Activated T-helper 2 cell treated with anti-CD3 and anti-CD28 coated beads, Interferon-gamma antibody, Interleukin-2, Interleukin-4, amounts not matched to agents 10 μg/mL and 5 μg/mL and 100 μg/mL, durations not matched to agents 14 hours and 24 hours and 36 hours (primary cell): ENCODE data around the gene ZDHHC14. TPM values are rescaled to one million over a fixed set of nuclear protein-coding genes. Genes with fewer than 3 reads are reported as not detected.

ENCODE experiments used
- DNase-seq: peaks from one replicate; pipeline ENCODE4 v3.0.0; 2021; ENCODE audit warnings: low spot score
- H3K27ac Mint-ChIP-seq: one replicate; pipeline ENCODE4 v1.8.0; 2021; ENCODE audit warnings: mixed read lengths
- H3K27me3 Mint-ChIP-seq: one replicate; pipeline ENCODE4 v1.8.0; 2021; ENCODE audit warnings: low read depth, mixed read lengths
- H3K36me3 Mint-ChIP-seq: one replicate; pipeline ENCODE4 v1.8.0; 2021; ENCODE audit warnings: low read depth, mixed read lengths
- H3K4me1 Mint-ChIP-seq: one replicate; pipeline ENCODE4 v1.8.0; 2021; ENCODE audit warnings: low read depth, mixed read lengths
- H3K4me3 Mint-ChIP-seq: one replicate; pipeline ENCODE4 v1.8.0; 2021; ENCODE audit warnings: low read depth, mild to moderate bottlenecking, moderate library complexity, mixed read lengths
- H3K9me3 Mint-ChIP-seq: one replicate; pipeline ENCODE4 v1.8.0; 2021; ENCODE audit warnings: mixed read lengths
- intact Hi-C: fragments of 100-400 bp; cut with micrococcal nuclease; formaldehyde crosslinking; loops from one replicate; pipeline ENCODE4 v1.15.1; 2023
- total RNA-seq: library from RNA; stranded (reverse); gene quantifications from 2 replicates; pipeline ENCODE4 v1.2.3, GENCODE V29; 2022

The ZDHHC14 gene
- total RNA-seq, 1 donor from 2014 or later, result 8.4 TPM

GRCh38 chr6:157672726-157673412 lies 291.9 kb downstream of the ZDHHC14 start:
- Mint-ChIP-seq H3K27me3 (peaks cover 4% of the 10 kb centered on the region), H3K27ac (no peak overlapping the region)

DNA sequence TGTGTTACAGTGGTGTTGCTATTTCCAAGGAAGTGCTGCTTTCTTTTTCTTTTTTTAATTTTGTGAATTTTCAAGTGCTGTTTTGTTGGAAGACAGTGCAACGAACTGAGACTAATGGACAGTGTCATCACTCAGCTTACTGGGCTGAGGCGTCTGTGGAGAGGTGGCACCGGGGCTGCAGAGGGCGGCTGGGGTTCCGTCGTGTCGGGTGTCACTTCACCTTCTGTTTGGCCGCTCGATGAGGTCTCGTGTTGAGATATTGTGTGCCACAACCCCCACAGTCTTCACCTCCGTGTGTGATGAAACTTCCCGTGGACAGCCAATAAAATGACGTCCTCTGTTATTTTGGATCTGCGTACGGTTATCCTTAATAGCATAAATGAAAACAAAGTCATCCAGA lies 292.6 kb downstream of the ZDHHC14 start:
- no peaks in the 10 kb centered on the region for H3K9me3 Mint-ChIP-seq
- no peak overlapping the region for H3K27ac Mint-ChIP-seq
- intact Hi-C loops, result no loop called here
- H3K4me1 Mint-ChIP-seq, result no peaks in the 10 kb centered on the region
- H3K4me3 Mint-ChIP-seq, result no peak overlapping the region
- peaks cover 5% of the 10 kb centered on the region for H3K27me3 Mint-ChIP-seq
- no peak for DNase-seq
- H3K36me3 Mint-ChIP-seq, result no peaks in the 10 kb centered on the region

More at GRCh38 chr6:157672726-157673412, 291.9 kb downstream of the ZDHHC14 start:
- intact Hi-C loops, result no loop called here
- H3K4me3 Mint-ChIP-seq, result no peak overlapping the region
- no peaks in the 10 kb centered on the region for H3K36me3 Mint-ChIP-seq
- H3K9me3 Mint-ChIP-seq, result no peaks in the 10 kb centered on the region
- DNase-seq, result no peak
- H3K4me1 Mint-ChIP-seq, result no peaks in the 10 kb centered on the region

DNA sequence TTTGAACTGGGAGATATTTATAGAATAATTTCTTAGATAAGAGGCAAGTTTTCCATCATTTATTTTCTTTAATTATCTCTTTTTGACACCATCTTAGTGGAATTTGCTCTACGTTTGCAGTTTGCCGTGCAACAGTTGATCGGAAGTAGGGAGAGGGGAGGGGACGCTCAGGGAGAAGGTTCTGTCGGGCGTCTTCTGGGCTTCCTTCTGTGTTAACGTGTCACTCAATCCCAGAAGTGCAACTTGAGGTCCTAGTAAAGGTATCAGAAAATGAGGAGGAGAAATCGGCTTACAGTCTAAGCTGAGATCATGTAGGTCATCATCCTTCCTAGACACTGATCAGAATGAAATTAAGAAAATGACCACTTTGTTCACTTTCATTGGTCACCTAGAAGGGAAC lies 293.1 kb downstream of the ZDHHC14 start:
- Mint-ChIP-seq H3K9me3 (no peaks in the 10 kb centered on the region), H3K4me1 (no peaks in the 10 kb centered on the region), H3K27ac (no peak overlapping the region), H3K4me3 (no peak overlapping the region), H3K27me3 (peaks cover 4% of the 10 kb centered on the region), H3K36me3 (no peaks in the 10 kb centered on the region)
- no peak for DNase-seq
- intact Hi-C loops, result no loop called here

DNA sequence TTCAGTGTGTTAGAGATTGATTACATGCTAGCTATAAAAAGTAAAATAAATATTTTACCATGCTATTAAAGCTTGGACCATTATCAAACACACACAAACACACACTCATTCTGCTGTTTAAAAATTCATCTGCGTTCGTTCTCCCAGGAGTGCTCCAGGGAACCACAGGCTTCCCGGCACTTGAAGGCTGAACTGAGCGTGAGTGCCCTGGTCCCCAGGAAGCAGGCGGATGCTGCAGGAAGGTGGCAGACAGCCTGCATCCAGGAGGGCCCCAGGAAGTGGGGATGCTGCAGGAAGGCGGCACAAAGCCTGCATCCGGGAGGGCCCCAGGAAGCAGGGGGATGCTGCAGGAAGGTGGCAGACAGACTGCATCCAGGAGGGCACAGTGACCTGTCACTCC lies 294.8 kb downstream of the ZDHHC14 start:
- peaks cover 4% of the 10 kb centered on the region for H3K27me3 Mint-ChIP-seq
- no peak for DNase-seq
- H3K4me3 Mint-ChIP-seq, result no peak overlapping the region
- H3K27ac Mint-ChIP-seq, result no peak overlapping the region
- intact Hi-C loops, result no loop called here
- H3K4me1 Mint-ChIP-seq, result no peaks in the 10 kb centered on the region
- no peaks in the 10 kb centered on the region for H3K36me3 Mint-ChIP-seq
- no peaks in the 10 kb centered on the region for H3K9me3 Mint-ChIP-seq

- Mint-ChIP-seq H3K27ac (no peak overlapping the region), H3K27me3 (peaks cover 4% of the 10 kb centered on the region), H3K9me3 (no peaks in the 10 kb centered on the region), H3K4me1 (no peaks in the 10 kb centered on the region), H3K36me3 (no peaks in the 10 kb centered on the region), H3K4me3 (no peak overlapping the region)
- no peak for DNase-seq
- intact Hi-C loops, result no loop called here
Observed at GRCh38 chr6:157676241-157676640, 295.3 kb downstream of the ZDHHC14 start.

GRCh38 chr6:157677235-157677634 lies 296.2 kb downstream of the ZDHHC14 start:
- Mint-ChIP-seq H3K27ac (no peak overlapping the region), H3K4me1 (no peaks in the 10 kb centered on the region), H3K27me3 (peaks cover 4% of the 10 kb centered on the region), H3K36me3 (no peaks in the 10 kb centered on the region), H3K4me3 (no peak overlapping the region), H3K9me3 (no peaks in the 10 kb centered on the region)
- intact Hi-C loops, result no loop called here
- no peak for DNase-seq

GRCh38 chr6:157679605-157680580 lies 298.9 kb downstream of the ZDHHC14 start:
- intact Hi-C loops, result no loop called here
- DNase-seq, result no peak
- no peaks in the 10 kb centered on the region for H3K36me3 Mint-ChIP-seq
- no peaks in the 10 kb centered on the region for H3K4me1 Mint-ChIP-seq
- H3K9me3 Mint-ChIP-seq, result no peaks in the 10 kb centered on the region
- no peak overlapping the region for H3K4me3 Mint-ChIP-seq
- H3K27me3 Mint-ChIP-seq, result peaks cover 4% of the 10 kb centered on the region
- no peak overlapping the region for H3K27ac Mint-ChIP-seq

GRCh38 chr6:157681041-157681650 lies 300.2 kb downstream of the ZDHHC14 start:
- H3K27ac Mint-ChIP-seq, result no peak overlapping the region
- no peaks in the 10 kb centered on the region for H3K9me3 Mint-ChIP-seq
- no peak overlapping the region for H3K4me3 Mint-ChIP-seq
- DNase-seq, result no peak
- H3K4me1 Mint-ChIP-seq, result no peaks in the 10 kb centered on the region
- peaks cover 4% of the 10 kb centered on the region for H3K27me3 Mint-ChIP-seq
- no peaks in the 10 kb centered on the region for H3K36me3 Mint-ChIP-seq
- intact Hi-C loops, result no loop called here

DNA sequence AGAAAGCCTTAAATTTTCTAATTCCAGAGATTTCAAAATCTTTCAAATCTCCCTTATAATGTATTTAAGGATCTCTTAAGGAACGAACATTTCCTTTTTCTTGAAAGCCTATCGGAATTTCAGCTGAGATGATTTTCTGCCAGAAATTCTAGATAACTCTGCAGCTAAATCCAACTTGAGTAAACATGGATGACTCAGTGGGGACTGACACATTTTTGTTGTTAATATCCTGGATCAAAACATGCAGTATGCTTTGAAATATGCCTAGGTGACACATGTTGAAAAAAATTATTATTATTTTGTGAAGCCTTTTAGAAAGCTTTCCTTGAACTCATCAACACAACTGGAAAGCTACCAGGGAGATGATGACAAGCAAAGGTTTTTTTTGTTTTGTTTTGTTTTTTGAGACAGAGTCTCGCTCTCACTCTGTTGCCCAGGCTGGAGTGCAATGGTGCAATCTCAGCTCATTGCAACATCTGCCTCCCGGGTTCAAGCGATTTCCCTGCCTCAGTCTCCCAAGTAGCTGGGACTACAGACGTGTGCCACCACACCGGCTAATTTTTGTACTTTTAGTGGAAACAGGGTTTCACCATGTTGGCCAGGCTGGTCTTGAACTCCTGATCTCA lies 302.0 kb downstream of the ZDHHC14 start:
- intact Hi-C loops, result no loop called here
- Mint-ChIP-seq H3K4me1 (no peaks in the 10 kb centered on the region), H3K27ac (no peak overlapping the region), H3K4me3 (no peak overlapping the region), H3K27me3 (peaks cover under 1% of the 10 kb centered on the region), H3K9me3 (no peaks in the 10 kb centered on the region), H3K36me3 (no peaks in the 10 kb centered on the region)
- no peak for DNase-seq

DNA sequence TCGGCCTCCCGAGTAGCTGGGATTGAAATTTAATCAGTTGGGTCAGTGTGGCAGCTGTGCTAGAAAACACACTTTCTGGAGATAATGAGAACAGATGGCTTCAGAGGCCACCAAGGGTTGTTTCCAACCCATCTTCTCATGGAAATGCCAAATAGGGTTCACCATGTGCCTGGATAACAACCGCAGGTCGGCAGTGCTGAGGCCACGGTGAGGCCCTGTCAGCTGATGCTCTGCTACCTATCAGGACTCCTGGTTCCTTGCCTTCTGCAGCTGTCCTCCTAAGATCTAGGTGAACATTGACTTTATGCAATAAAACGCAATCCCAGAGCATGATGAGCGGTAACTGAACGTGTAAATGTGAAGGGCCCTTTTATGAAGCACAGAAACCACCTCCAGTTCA lies 302.7 kb downstream of the ZDHHC14 start:
- H3K4me3 Mint-ChIP-seq, result no peak overlapping the region
- no peak for DNase-seq
- no peaks in the 10 kb centered on the region for H3K36me3 Mint-ChIP-seq
- no peaks in the 10 kb centered on the region for H3K27me3 Mint-ChIP-seq
- no peaks in the 10 kb centered on the region for H3K9me3 Mint-ChIP-seq
- H3K4me1 Mint-ChIP-seq, result no peaks in the 10 kb centered on the region
- no peak overlapping the region for H3K27ac Mint-ChIP-seq
- intact Hi-C loops, result no loop called here

- H3K27ac Mint-ChIP-seq, result no peak overlapping the region
- H3K4me3 Mint-ChIP-seq, result no peak overlapping the region
- H3K4me1 Mint-ChIP-seq, result no peaks in the 10 kb centered on the region
- no peaks in the 10 kb centered on the region for H3K36me3 Mint-ChIP-seq
- H3K27me3 Mint-ChIP-seq, result peaks cover 2% of the 10 kb centered on the region
- DNase-seq, result no peak
- no peaks in the 10 kb centered on the region for H3K9me3 Mint-ChIP-seq
- intact Hi-C loops, result no loop called here
Observed at GRCh38 chr6:157684620-157685299, 303.8 kb downstream of the ZDHHC14 start.

DNA sequence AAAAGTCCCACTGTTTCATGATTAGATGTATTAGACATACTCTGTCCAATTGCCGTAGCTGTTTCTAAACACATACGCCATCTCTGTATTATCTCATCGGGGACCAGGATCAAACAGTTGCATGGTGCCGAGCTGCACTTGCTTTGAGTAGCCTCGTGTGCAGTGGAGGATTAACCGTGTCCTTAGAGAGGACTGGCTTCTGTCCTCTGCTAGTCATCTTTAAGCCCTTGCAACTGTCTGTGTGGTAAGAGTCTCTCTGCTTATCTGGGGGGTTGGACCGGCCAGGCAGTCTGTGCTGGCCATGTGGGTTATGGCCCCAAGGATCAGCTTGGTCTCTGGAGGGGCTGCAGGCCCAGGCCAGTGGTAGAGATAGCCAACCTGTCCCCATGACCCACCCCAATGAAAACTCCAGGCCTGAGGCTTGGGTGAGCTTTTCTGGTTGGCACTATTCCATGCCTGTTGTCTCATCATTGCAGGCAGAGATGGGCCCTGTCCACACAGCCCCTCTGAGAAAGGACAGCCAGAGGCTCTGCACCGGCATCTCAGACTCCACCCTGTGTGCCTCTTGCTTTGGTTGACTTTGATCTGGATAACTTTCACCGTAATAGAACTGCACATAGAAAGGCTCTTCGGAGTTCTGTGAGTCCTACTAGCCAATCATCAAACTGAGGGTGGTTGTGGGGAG lies 304.7 kb downstream of the ZDHHC14 start:
- no peak for DNase-seq
- no peak overlapping the region for H3K27ac Mint-ChIP-seq
- peaks cover 2% of the 10 kb centered on the region for H3K27me3 Mint-ChIP-seq
- no peaks in the 10 kb centered on the region for H3K36me3 Mint-ChIP-seq
- H3K4me1 Mint-ChIP-seq, result no peaks in the 10 kb centered on the region
- H3K4me3 Mint-ChIP-seq, result no peak overlapping the region
- no peaks in the 10 kb centered on the region for H3K9me3 Mint-ChIP-seq
- intact Hi-C loops, result no loop called here
